GM21447 (cell line): ENCODE measurements around the gene MCHR1.

Experiments
- ATAC-seq: cut with Tn5 transposase; IDR thresholded peaks from one replicate; pipeline ENCODE4 v1.9.1; 2021; ENCODE audit not compliant: unreplicated experiment

MCHR1 gene

DNA sequence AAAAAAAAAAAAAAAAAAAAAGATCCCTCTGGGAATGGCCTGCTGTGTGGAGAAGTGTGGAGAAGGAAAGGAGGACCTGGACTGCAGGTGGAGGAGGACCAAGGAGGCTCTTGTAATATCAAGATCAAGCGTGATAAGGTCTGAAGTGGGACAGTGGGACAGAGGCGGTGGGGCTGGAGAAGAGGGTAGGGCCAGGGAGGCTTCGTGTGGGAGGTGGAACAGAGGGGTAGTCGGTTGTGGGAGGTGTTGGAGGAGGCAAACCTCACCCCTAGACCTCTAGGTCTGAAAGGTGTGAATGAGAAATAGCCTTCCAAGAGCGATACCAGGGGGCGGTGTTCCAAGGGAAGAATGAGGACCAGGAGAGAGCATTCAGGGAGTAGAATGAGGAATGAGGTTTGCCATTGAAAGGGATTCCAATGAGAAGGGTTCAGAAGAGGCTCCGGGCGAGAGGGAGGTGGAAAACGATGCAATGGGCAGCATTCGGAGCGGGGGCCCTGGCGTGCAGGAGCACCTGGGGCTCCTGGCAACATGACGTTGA lies 44.2 kb downstream of the MCHR1 start:
- ATAC-seq = no peak

DNA sequence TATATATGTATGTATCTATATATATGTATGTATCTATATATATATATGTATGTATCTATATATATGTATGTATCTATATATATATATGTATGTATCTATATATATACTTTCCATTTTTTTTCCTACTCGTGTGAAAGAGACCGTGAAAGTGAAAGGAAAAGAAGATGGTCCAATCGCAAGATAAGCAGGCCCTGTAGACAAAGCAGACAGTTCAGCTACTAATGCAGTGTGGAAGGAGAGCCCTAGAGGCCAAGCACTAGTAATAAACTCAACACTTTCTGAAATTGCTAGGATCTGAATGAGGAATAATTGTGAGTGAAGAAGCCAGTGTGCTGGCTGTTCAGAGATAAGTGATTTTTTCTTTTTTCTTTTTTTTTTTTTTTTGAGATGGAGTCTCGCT lies 47.2 kb downstream of the MCHR1 start:
- no peak for ATAC-seq

DNA sequence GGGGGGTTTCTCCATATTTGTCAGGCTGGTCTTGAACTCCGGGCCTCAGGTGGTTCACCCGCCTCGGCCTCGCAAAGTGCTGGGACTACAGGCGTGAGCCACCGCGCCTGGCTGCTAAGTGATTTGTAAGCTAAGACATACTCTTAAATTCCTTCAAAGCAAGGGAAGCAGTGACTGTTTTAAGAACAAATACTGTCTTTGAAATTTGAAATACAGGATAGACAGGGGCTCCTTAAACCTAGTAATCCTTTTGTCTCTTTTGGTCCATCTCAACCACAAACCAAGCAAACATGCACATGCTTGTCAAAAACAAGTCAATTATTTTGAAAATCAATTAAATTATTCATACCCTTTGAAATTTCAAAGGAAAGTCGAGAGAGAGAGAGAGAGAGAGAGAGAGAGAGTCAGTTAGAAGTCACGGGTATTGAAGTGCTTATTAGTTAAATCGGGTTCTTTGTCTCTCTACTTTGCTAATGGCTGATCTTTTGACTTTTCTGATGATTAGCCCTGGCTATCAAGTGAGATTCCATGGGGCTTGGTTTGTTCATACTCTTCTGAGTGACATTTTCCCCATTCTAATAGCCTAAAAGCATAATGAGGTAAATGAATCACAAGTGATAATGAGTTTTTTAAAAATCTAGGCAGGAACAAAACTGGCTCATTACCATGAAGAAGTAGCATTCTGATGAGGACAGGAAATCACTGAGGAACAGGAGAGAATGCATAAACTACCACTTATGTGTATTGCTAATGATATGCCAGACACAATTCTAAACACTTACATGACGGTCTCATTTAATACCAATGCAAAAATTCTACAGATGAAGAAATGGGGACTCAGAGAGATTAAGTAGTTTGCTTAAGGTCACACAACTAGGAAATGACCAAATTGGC lies 48.0 kb downstream of the MCHR1 start:
- no peak for ATAC-seq

DNA sequence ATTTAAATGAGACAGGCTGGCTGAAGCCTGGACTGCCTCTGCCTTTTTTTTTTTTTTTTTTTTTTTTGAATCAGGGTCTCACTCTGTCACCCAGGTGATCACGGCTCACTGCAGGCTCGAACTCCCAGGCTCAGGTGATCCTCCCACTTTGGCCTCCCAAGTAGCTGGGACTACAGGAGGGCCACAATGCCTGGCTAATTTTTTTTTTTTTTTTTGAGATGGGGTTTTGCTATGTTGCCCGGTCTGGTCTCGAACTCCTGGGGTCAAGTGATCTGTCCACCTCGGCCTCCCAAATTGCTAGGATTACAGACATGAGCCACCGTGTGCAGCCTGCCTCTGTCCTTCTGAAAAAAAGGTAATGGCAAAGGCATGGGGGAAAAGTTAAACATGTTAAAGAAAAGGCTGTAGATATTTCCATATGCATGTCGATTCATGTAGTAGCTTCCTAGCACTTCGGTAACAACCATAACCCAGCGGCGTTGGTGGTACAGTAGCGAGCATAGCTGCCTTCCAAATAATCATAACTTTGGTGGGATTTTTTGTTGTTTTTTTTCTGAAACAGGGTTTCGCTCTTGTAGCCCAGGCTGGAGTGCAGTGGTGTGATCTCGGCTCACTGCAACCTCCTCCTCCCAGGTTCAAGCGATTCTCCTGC lies 48.8 kb downstream of the MCHR1 start:
- ATAC-seq = no peak

DNA sequence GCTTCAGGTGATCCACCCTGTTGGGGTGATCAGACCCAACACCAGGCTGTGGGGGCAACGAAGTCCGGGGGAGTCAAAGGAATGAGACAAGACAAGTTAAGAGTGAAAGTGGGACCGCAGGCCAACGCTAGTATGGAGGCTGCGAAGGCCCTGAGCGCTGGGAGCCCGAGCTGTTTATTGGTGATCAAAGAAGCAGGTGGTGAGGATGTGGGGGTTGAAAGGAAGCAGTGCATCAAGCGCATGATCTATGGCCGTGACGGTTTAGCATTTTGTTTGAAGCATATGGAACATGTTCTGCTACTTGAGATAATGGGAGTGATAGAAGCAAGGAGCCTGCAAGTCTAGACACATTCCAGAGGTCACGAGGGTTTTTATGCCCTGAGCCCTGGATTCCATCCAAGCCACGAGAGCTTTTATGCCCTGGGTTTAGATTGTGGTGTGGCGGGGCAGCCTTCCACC lies 49.5 kb downstream of the MCHR1 start:
- ATAC-seq = no peak

DNA sequence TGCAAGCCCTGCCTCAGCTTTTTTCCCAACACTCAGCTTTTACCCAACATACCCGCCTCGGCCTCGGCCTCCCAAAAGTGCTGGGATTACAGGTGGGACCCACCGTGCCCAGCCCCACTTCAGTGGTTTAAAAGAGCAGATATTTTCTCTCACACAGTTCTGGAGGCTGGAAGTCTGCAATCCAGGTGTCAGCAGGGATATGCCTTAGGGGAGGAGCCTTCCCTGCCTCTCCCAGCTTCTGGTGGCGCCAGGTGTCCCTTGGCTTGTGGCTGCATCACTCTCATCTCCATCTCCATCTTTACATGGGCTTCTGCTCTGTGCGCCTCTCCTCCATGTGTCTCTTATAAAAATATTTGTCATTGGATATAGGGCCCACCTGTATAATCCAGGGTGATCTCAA lies 50.0 kb downstream of the MCHR1 start:
- ATAC-seq = no peak
